ENCODE measurements around the gene RALGDS.

Gene RALGDS

DNA sequence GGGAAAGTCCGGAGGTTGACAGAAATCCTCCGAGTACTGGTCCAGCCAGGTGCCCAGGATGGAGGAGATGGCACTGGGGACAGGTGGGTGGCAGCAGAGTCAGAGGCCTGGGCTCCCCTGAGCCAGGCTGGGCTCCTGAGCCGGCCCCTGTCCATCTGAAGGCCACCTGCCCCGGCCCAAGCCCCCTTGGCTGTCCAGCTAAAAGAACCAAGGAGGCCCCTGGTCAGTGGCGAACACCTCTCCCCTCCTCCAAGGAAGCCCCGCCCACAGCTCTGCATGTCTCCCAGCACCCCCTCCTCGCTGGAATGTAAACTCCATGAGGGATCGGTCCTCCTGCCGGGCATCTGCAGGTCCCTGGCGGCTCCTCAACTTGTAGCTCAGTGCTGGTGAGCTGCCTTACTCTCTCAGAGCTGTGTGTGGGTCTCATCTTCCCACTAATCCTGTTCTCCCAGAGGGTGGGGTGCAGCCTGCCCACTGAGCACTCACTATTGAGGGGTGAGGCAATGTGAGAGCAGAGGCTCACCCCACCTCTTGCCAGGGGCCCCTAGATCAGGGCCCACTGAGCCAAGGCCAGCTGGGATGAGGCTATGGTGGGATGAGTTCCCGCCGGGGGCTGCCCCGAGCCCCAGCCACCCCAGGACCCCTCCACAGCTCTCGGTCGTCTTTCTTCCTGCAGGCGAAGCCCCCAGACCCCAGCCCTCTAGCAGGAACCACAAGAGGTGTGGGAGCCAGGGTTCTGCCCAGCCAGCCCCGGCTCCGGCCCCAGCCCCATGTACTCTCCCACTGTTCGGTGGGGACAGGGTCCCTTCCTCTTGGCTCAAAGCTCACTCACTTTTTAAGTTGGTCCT, 12.0 kb downstream of the RALGDS start:
- no peak overlapping the region for H3K4me3 ChIP-seq (ENCODE audit: low read length)
- no peak for DNase-seq (ENCODE audit: low read depth)
- TF ChIP-seq, protein P1, sequence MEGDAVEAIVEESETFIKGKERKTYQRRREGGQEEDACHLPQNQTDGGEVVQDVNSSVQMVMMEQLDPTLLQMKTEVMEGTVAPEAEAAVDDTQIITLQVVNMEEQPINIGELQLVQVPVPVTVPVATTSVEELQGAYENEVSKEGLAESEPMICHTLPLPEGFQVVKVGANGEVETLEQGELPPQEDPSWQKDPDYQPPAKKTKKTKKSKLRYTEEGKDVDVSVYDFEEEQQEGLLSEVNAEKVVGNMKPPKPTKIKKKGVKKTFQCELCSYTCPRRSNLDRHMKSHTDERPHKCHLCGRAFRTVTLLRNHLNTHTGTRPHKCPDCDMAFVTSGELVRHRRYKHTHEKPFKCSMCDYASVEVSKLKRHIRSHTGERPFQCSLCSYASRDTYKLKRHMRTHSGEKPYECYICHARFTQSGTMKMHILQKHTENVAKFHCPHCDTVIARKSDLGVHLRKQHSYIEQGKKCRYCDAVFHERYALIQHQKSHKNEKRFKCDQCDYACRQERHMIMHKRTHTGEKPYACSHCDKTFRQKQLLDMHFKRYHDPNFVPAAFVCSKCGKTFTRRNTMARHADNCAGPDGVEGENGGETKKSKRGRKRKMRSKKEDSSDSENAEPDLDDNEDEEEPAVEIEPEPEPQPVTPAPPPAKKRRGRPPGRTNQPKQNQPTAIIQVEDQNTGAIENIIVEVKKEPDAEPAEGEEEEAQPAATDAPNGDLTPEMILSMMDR (IDR thresholded peaks at IDR 0.05; ENCODE audit: insufficient read depth, low read depth, low read length, missing control alignments), result no peak

DNA sequence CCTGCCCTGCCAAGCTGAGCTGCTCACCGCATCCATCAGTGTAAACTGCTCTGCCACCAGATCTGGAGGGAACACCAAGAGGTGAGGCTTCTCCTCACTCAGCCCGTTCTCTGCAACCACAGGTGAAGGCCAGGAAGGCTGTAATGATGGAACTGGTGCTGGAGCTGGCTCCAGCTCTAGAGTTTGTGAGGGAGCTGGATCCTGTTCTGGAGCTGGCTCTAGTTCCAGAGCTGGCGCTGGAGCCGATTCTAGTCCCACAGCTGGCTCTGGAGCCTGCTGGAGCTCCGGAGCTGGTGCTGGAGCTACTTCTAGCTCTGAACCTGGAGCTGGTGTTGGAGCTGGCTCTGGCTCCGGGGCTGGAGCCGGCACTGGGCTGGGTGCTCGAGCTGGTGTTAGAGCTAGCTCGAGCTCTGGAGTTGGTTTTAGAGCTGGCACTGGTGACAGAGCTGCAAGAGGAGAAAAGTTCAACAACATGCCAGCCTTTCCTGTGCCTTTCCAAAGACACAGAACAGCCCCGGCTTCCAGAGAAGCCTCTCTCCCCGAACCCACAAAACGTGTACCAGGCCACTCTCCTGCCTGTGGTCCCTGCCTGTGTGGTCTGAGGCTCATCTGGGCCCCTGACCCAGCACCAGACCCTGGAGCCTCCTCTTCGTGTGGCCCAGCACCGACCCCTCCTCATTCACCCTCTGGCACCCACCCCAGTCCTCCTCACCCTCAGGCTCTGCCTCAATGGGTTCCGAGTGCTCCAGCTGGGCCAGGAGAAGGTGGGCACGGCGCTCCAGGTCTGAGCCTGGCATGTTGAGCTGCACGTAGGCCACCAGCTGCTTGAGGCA, 12.9 kb downstream of the RALGDS start:
- TF ChIP-seq, protein P1 (IDR thresholded peaks at IDR 0.05; ENCODE audit: insufficient read depth, low read depth, low read length, missing control alignments), result no peak
- H3K4me3 ChIP-seq (ENCODE audit: low read length), result no peak overlapping the region
- no peak for DNase-seq (ENCODE audit: low read depth)

- DNase-seq (ENCODE audit: low read depth), result no peak
- TF ChIP-seq, protein P1 (IDR thresholded peaks at IDR 0.05; ENCODE audit: insufficient read depth, low read depth, low read length, missing control alignments), result no peak
- H3K4me3 ChIP-seq (ENCODE audit: low read length), result no peak overlapping the region
Observed at GRCh38 chr9:133107245-133107722, 13.8 kb downstream of the RALGDS start.

DNA sequence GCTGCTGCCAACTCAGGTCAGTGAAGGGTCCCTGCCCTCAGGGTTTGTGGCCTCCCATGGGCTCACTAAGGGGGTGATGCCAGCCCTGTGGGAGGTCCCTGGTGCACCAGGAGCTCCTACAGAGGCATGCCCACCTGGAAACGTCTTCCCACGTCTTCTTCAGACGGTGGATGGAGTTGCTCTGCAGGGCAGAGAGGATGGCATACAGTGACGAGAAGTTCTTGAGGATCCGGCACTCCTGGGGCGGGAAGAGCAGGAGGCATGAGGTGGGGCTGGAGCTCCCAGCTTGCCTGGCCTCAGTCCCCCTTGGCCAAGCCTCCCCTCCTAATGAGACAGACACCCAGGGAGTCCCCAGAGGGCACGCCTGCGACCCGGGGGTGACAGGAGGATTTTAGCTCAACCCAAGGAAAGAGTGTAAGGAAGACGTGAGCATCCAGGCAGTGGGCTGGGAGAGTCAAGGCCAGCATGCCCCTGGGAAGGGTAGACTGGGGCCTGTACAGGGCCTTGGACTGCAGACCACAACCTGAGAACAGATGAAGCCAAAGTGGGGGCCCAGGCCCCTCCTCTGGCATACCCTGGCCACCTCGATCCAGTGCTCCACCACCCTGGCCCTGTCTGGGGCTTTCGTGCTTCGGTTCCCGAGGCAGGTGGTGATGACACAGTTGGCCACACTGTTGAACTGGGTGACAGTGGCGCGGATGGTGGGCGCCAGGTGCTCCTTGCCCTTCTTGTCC, 14.4 kb downstream of the RALGDS start:
- DNase-seq (ENCODE audit: low read depth), result no peak
- H3K4me3 ChIP-seq (ENCODE audit: low read length), result no peak overlapping the region
- TF ChIP-seq, protein P1 (IDR thresholded peaks at IDR 0.05; ENCODE audit: insufficient read depth, low read depth, low read length, missing control alignments), result no peak

DNA sequence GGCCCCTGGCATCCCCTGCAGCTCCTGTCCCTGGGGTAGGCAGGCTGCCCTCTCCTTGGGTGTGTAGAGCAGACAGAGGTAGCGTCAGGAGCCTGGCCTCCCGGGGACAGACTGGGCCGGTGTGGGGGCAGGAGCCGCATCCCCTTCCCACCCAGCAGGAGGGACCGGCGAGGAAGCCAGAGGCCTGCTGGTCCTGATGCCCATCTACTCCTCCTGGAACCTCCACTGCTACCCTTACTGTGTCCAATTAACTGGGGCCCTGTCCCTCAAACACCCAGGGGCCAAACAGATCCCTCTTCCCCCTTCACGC, 15.6 kb downstream of the RALGDS start:
- no peak overlapping the region for H3K4me3 ChIP-seq (ENCODE audit: low read length)
- no peak for DNase-seq (ENCODE audit: low read depth)
- TF ChIP-seq, protein P1 (IDR thresholded peaks at IDR 0.05; ENCODE audit: insufficient read depth, low read depth, low read length, missing control alignments), result no peak

DNA sequence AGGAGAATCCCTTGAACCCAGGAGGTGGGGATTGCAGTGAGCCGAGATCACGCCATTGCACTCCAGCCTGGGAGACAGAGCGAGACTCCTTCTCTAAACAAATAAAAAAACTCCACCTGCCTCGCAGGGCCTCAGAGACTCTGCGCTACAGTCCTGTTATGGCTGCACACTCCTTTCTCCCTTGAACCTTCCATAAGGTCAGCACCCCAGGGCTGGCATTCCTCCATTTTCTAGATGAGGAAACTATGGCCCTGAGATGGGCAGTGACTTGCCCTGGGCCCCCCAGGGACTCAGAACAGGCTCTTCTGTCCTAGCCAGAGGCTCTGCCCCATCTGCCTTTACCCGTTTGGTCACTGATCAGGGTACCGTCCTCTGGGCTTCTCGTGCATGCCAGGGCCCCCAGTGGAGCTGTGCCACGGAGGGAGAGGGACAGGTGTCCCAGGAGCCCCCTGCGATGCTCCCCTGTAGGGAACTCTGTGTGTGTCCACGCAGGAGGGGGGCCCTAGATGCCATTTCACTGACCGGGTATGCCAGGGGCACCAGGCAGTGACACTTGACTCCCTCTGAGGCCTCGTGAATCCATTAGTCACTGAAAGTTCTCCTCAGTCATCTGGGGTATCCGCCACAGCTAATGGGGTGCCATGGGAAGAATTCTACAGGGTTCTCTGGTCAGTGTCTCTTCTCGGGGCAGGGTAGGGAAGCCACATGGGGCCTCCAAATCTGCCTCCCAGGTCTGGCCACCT, 16.2 kb downstream of the RALGDS start:
- H3K4me3 ChIP-seq (ENCODE audit: low read length), result no peak overlapping the region
- TF ChIP-seq, protein P1 (IDR thresholded peaks at IDR 0.05; ENCODE audit: insufficient read depth, low read depth, low read length, missing control alignments), result no peak
- no peak for DNase-seq (ENCODE audit: low read depth)
